Panc1 (cell line): ENCODE measurements around the gene RNF17. TPM values are rescaled to one million over a fixed set of nuclear protein-coding genes. Genes with fewer than 3 reads are reported as not detected.

ENCODE experiments used
- ATAC-seq: fragments of 200-7000 bp; cut with Tn5 transposase; 2 replicates; pipeline ENCODE4 v1.9.1; 2020; ENCODE audit warnings: mild to moderate bottlenecking, moderate library complexity
- BruUV-seq: library from RNA; stranded (reverse); fragments of 400-500 nt; replicated peaks from 2 replicates; lab custom pipeline; 2021; lab: Mats Ljungman, UMichigan
- CTCF ChIA-PET: fragments of 300-600 bp; sonication (Branson Sonifier 250); formaldehyde crosslinking; loops from one replicate; lab custom pipeline; 2022; ENCODE audit warnings: antibody characterized with exemption; lab: Charles Lee
- POLR2A ChIA-PET: fragments of 300-600 bp; sonication (Branson Sonifier 250); formaldehyde crosslinking; loops from one replicate; lab custom pipeline; 2022; ENCODE audit warnings: antibody characterized with exemption; lab: Charles Lee
- DNase-seq: peaks from one replicate; pipeline ENCODE4 v3.0.0-alpha.2; 2010; ENCODE audit warnings: low read depth, low spot score
- H3K27ac ChIP-seq: 2 replicates; pipeline ENCODE4 v1.5.1; 2011; ENCODE audit warnings: mild to moderate bottlenecking, low read length, inconsistent platforms
- H3K27me3 ChIP-seq: fragments of 200-500 bp; sonication (Bioruptor generic); 2 replicates; pipeline ENCODE4 v1.6.0; 2014; ENCODE audit warnings: low read length, inconsistent platforms; ENCODE audit not compliant: control insufficient read depth, insufficient read depth
- H3K36me3 ChIP-seq: fragments of 200-500 bp; sonication (Bioruptor generic); 2 replicates; pipeline ENCODE4 v1.5.1; 2014; ENCODE audit warnings: inconsistent platforms, mild to moderate bottlenecking, low read length, moderate library complexity; ENCODE audit not compliant: control insufficient read depth, insufficient read depth
- H3K4me1 ChIP-seq: 2 replicates; pipeline ENCODE4 v1.5.1; 2011; ENCODE audit warnings: inconsistent platforms, mild to moderate bottlenecking, low read length, moderate library complexity; ENCODE audit not compliant: control insufficient read depth, insufficient read depth
- H3K4me3 ChIP-seq, 2 experiments: 2 replicates each; pipeline ENCODE4 v1.5.1; 2011 to 2012; ENCODE audit warnings: low read depth in 2 of 2, low read length in 2 of 2, mild to moderate bottlenecking in 2 of 2, inconsistent platforms in 1 of 2, moderate library complexity in 1 of 2
- H3K9me3 ChIP-seq: fragments of 200-500 bp; sonication (Bioruptor generic); 2 replicates; pipeline ENCODE4 v1.5.1; 2014; ENCODE audit warnings: low read depth, mild to moderate bottlenecking, inconsistent platforms, low read length, moderate library complexity; ENCODE audit not compliant: control insufficient read depth, insufficient read depth
- POLR2AphosphoS5 ChIP-seq: IDR thresholded peaks from 2 replicates; pipeline ENCODE4 v1.6.1; 2012; ENCODE audit warnings: mild to moderate bottlenecking, low read depth, low read length, moderate library complexity
- SIN3A ChIP-seq: IDR thresholded peaks from 2 replicates; pipeline ENCODE4 v1.6.1; 2012; ENCODE audit warnings: low read depth, mild to moderate bottlenecking, low read length, moderate library complexity, borderline replicate concordance; ENCODE audit not compliant: insufficient read depth
- TCF7L2 ChIP-seq: IDR thresholded peaks from 2 replicates; pipeline ENCODE4 v1.6.1; 2011; ENCODE audit warnings: mild to moderate bottlenecking, low read depth, low read length, inconsistent platforms
- in situ Hi-C: cut with HindIII; loops from 2 replicates; pipeline ENCODE4 v1.10.0; 2016; ENCODE audit warnings: low sequenced_read_pairs, low pct_unique_long_range_greater_than_20kb
- intact Hi-C: fragments of 100-400 bp; cut with micrococcal nuclease; formaldehyde crosslinking; loops from one replicate; pipeline ENCODE4 v1.10.0; 2022; ENCODE audit not compliant: unreplicated experiment
- total RNA-seq: library from RNA; stranded (reverse); gene quantifications from one replicate; pipeline ENCODE4 v1.2.1, GENCODE V29; 2021; ENCODE audit not compliant: unreplicated experiment
- TF ChIP-seq, protein P1 (sequence below): fragments of 450-650 bp; IDR thresholded peaks from 2 replicates; pipeline ENCODE4 v1.5.1; 2017; ENCODE audit warnings: mild to moderate bottlenecking
- TF ChIP-seq, protein P2 (sequence below), 2 experiments: IDR thresholded peaks; 2 replicates each; pipeline ENCODE4 v1.6.1; 2011 to 2012; ENCODE audit warnings: low read depth in 2 of 2, control low read depth in 1 of 2, low read length in 1 of 2, mild to moderate bottlenecking in 1 of 2, moderate library complexity in 1 of 2; ENCODE audit not compliant: insufficient read depth in 1 of 2

The RNF17 gene
- total RNA-seq, 1 experiment from 2014 or later: not detected

DNA sequence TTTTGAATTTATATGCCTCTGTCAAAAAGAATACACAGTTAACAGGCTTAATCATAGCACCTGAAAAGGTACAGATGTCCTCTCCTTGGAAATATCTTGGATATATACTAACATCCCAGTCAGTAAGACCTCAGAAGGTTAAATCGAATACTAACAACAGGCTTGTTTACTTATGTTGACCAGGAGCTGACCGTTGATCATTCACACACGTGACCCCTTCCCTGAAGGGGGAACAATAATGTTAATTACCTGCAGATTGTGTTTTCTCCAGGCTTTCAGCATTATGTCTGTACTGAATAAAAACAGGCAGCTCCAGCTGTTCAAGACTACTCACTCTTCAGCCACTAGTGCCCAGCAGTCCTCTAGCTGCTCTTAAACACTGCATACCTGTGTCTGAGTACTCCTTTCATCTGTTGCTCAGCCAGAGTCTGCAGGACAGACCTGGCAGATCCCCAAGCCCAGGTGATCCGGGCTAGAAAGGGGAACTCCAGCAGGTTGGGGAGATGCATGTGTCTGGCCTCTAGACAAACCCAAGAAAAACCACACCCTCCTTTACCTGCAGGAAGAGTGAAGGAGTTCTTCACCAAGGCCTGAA, 163.9 kb downstream of the RNF17 start:
- no TSS peak for BruUV-seq
- no peaks in the 10 kb centered on the region for H3K4me1 ChIP-seq
- intact Hi-C loops: no loop called here
- H3K27me3 ChIP-seq: peaks cover 8% of the 10 kb centered on the region
- no peaks in the 10 kb centered on the region; the same call in 1 of the 2 replicates for H3K36me3 ChIP-seq
- ChIA-PET CTCF (no interaction called here), POLR2A (no interaction called here)
- in situ Hi-C loops: no loop called here
- no peaks in the 10 kb centered on the region for H3K9me3 ChIP-seq
- DNase-seq: no peak
- no peak for ATAC-seq
- TF ChIP-seq, protein P1, sequence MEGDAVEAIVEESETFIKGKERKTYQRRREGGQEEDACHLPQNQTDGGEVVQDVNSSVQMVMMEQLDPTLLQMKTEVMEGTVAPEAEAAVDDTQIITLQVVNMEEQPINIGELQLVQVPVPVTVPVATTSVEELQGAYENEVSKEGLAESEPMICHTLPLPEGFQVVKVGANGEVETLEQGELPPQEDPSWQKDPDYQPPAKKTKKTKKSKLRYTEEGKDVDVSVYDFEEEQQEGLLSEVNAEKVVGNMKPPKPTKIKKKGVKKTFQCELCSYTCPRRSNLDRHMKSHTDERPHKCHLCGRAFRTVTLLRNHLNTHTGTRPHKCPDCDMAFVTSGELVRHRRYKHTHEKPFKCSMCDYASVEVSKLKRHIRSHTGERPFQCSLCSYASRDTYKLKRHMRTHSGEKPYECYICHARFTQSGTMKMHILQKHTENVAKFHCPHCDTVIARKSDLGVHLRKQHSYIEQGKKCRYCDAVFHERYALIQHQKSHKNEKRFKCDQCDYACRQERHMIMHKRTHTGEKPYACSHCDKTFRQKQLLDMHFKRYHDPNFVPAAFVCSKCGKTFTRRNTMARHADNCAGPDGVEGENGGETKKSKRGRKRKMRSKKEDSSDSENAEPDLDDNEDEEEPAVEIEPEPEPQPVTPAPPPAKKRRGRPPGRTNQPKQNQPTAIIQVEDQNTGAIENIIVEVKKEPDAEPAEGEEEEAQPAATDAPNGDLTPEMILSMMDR: no peak
- TF ChIP-seq TCF7L2: no peak
- TF ChIP-seq, protein P2, sequence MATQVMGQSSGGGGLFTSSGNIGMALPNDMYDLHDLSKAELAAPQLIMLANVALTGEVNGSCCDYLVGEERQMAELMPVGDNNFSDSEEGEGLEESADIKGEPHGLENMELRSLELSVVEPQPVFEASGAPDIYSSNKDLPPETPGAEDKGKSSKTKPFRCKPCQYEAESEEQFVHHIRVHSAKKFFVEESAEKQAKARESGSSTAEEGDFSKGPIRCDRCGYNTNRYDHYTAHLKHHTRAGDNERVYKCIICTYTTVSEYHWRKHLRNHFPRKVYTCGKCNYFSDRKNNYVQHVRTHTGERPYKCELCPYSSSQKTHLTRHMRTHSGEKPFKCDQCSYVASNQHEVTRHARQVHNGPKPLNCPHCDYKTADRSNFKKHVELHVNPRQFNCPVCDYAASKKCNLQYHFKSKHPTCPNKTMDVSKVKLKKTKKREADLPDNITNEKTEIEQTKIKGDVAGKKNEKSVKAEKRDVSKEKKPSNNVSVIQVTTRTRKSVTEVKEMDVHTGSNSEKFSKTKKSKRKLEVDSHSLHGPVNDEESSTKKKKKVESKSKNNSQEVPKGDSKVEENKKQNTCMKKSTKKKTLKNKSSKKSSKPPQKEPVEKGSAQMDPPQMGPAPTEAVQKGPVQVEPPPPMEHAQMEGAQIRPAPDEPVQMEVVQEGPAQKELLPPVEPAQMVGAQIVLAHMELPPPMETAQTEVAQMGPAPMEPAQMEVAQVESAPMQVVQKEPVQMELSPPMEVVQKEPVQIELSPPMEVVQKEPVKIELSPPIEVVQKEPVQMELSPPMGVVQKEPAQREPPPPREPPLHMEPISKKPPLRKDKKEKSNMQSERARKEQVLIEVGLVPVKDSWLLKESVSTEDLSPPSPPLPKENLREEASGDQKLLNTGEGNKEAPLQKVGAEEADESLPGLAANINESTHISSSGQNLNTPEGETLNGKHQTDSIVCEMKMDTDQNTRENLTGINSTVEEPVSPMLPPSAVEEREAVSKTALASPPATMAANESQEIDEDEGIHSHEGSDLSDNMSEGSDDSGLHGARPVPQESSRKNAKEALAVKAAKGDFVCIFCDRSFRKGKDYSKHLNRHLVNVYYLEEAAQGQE (IDR thresholded peaks at IDR 0.05; ENCODE audit: insufficient read depth in 1 of 2, low read depth in 2 of 2, low read length in 1 of 2): no peak
- no peak for TF ChIP-seq POLR2AphosphoS5
- TF ChIP-seq SIN3A: no peak
- no peak overlapping the region for H3K4me3 ChIP-seq
- H3K27ac ChIP-seq: no peak overlapping the region

DNA sequence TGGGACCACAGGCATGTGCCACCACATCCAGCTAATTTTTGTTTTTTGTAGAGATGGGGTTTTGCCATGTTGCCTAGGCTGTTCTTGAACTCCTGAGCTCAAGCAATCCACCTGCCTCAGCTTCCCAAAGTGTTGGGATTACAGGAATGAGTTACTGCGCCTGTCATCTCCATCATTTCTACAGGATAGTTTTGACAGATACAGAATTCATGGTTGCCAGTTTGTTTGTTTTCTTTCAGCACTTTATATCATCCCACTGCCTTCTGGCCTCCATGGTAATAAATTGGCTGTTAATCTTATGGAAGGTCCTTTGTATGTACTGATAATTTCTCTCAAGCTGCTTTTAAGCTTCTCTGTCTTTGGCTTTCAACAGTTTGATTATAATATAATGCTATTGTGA, 165.2 kb downstream of the RNF17 start:
- H3K4me1 ChIP-seq: no peaks in the 10 kb centered on the region
- H3K27me3 ChIP-seq: peaks cover 8% of the 10 kb centered on the region
- POLR2A ChIA-PET: no interaction called here
- ATAC-seq (no peak), DNase-seq (no peak)
- in situ Hi-C loops: no loop called here
- H3K9me3 ChIP-seq: no peaks in the 10 kb centered on the region
- TF ChIP-seq, protein P2 (IDR thresholded peaks at IDR 0.05; ENCODE audit: insufficient read depth in 1 of 2, low read depth in 2 of 2, low read length in 1 of 2): no peak
- TF ChIP-seq, protein P1: no peak
- no peak for TF ChIP-seq TCF7L2
- no peak for TF ChIP-seq POLR2AphosphoS5
- TF ChIP-seq SIN3A: no peak
- H3K4me3 ChIP-seq: no peak overlapping the region
- no TSS peak for BruUV-seq
- no peaks in the 10 kb centered on the region for H3K36me3 ChIP-seq
- no peak overlapping the region for H3K27ac ChIP-seq
- intact Hi-C loops: no loop called here
- CTCF ChIA-PET: no interaction called here
